Glutamatergic neuron (in vitro differentiated cells): ENCODE measurements around the gene SLC1A4. TPM values are rescaled to one million over a fixed set of nuclear protein-coding genes. Genes with fewer than 3 reads are reported as not detected.

Experiments
- DNase-seq: peaks from one replicate; pipeline ENCODE4 v3.0.0; 2022
- H3K27ac Mint-ChIP-seq: one replicate; pipeline ENCODE4 v1.8.0; 2020; ENCODE audit warnings: mild to moderate bottlenecking, mixed read lengths, inconsistent platforms; ENCODE audit not compliant: unreplicated experiment
- H3K27me3 Mint-ChIP-seq: one replicate; pipeline ENCODE4 v1.8.0; 2020; ENCODE audit warnings: mild to moderate bottlenecking, moderate library complexity, mixed read lengths, inconsistent platforms; ENCODE audit not compliant: unreplicated experiment
- H3K36me3 Mint-ChIP-seq: one replicate; pipeline ENCODE4 v1.8.0; 2020; ENCODE audit warnings: mild to moderate bottlenecking, mixed read lengths, inconsistent platforms; ENCODE audit not compliant: unreplicated experiment
- H3K4me1 Mint-ChIP-seq: one replicate; pipeline ENCODE4 v1.8.0; 2020; ENCODE audit warnings: mild to moderate bottlenecking, low read depth, mixed read lengths, inconsistent platforms; ENCODE audit not compliant: unreplicated experiment
- H3K4me3 Mint-ChIP-seq: one replicate; pipeline ENCODE4 v1.8.0; 2020; ENCODE audit warnings: mild to moderate bottlenecking, mixed read lengths, inconsistent platforms; ENCODE audit not compliant: unreplicated experiment
- H3K9me3 Mint-ChIP-seq: one replicate; pipeline ENCODE4 v1.8.0; 2020; ENCODE audit warnings: mild to moderate bottlenecking, moderate library complexity, mixed read lengths, inconsistent platforms; ENCODE audit not compliant: unreplicated experiment
- total RNA-seq: library from RNA; stranded (reverse); fragmentation: NEBNext Ultra II Directional; extraction: Animal tissue kit (Norgen Biotek cat#: 25700); gene quantifications from one replicate; pipeline ENCODE4 v1.2.1, GENCODE V29; 2021; ENCODE audit not compliant: unreplicated experiment
- TF ChIP-seq, protein P1 (sequence below): fragments of 200-600 bp; sonication (generic); IDR thresholded peaks from one replicate; pipeline ENCODE4 v1.5.0; 2021; ENCODE audit not compliant: partially characterized antibody, unreplicated experiment

SLC1A4 gene
- total RNA-seq, 1 donor from 2014 or later = 27.9 TPM

GRCh38 chr2:65039640-65040039, 50.4 kb downstream of the SLC1A4 start:
- Mint-ChIP-seq H3K9me3 (no peaks in the 10 kb centered on the region), H3K4me3 (no peak overlapping the region), H3K27ac (no peak overlapping the region), H3K27me3 (no peaks in the 10 kb centered on the region), H3K36me3 (peaks cover 7% of the 10 kb centered on the region), H3K4me1 (no peaks in the 10 kb centered on the region)
- no peak for DNase-seq
- TF ChIP-seq, protein P1, sequence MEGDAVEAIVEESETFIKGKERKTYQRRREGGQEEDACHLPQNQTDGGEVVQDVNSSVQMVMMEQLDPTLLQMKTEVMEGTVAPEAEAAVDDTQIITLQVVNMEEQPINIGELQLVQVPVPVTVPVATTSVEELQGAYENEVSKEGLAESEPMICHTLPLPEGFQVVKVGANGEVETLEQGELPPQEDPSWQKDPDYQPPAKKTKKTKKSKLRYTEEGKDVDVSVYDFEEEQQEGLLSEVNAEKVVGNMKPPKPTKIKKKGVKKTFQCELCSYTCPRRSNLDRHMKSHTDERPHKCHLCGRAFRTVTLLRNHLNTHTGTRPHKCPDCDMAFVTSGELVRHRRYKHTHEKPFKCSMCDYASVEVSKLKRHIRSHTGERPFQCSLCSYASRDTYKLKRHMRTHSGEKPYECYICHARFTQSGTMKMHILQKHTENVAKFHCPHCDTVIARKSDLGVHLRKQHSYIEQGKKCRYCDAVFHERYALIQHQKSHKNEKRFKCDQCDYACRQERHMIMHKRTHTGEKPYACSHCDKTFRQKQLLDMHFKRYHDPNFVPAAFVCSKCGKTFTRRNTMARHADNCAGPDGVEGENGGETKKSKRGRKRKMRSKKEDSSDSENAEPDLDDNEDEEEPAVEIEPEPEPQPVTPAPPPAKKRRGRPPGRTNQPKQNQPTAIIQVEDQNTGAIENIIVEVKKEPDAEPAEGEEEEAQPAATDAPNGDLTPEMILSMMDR = no peak

DNA sequence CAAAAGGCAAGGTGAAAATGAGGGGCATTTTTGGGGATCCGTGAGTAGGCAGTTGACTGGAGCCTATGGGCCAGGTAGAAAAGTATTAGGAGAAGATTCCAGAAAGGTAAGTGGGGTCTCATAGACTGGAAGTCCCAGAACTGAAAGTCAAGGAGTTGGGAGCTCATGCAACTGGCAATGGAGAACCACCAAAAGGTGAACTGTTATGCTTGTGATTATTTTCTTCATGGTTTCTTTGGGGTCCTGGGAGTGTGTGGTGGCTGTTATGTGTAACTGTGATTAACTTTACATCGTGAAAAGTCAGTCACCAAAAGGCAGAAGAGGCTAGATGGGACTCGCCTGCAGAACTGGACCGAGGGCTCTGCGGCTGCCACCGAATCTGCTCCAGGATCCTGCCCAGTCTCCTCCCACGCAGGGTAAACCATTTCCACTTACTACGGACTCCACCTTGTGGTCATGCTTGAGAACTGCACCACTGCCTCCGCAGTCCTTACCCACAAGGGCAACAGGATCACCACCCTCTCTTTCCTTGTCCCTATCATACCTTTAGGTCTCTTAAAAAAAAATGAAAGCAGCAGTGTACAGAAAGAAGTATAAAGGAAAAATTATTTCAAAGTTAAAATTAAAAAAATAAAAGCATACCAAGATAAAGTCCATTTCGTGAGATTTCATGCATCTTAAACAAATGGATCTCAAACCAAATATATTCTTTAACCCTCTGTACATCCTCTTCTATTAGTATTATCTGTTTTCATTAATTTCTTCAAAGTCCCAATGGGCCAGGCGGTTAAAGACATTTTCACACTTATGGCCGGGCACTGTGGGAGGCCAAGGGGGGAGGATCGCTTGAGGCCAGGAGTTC, 51.4 kb downstream of the SLC1A4 start:
- Mint-ChIP-seq H3K27ac (no peak overlapping the region), H3K9me3 (no peaks in the 10 kb centered on the region), H3K27me3 (no peaks in the 10 kb centered on the region), H3K36me3 (peaks cover 13% of the 10 kb centered on the region), H3K4me1 (no peaks in the 10 kb centered on the region), H3K4me3 (no peak overlapping the region)
- DNase-seq = peak; percentile 85
- TF ChIP-seq, protein P1 = peak; percentile 91

DNA sequence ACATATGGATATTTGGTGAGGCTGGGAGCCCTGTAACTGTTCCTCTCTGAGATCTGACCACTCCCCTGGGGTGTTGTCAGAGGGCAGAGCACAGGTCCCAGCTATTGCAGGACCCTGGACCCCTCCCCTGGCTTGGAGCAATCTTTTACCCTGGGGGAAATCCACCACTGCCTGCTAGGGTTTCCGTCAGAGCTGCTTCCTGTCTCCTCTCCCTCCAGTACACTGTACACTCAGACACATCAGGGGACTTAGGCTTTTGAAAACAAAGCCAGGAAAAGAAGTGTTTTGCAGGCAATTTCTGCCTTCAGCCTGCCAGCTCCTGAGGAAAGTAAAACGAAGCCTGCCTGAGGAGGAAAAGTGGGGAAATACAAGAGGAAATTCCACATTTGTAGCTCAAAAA, 53.8 kb downstream of the SLC1A4 start:
- H3K27me3 Mint-ChIP-seq = no peaks in the 10 kb centered on the region
- H3K27ac Mint-ChIP-seq = no peak overlapping the region
- no peak overlapping the region for H3K4me3 Mint-ChIP-seq
- H3K36me3 Mint-ChIP-seq = peaks cover 13% of the 10 kb centered on the region
- DNase-seq = no peak
- no peaks in the 10 kb centered on the region for H3K9me3 Mint-ChIP-seq
- TF ChIP-seq, protein P1 = no peak
- H3K4me1 Mint-ChIP-seq = no peaks in the 10 kb centered on the region

DNA sequence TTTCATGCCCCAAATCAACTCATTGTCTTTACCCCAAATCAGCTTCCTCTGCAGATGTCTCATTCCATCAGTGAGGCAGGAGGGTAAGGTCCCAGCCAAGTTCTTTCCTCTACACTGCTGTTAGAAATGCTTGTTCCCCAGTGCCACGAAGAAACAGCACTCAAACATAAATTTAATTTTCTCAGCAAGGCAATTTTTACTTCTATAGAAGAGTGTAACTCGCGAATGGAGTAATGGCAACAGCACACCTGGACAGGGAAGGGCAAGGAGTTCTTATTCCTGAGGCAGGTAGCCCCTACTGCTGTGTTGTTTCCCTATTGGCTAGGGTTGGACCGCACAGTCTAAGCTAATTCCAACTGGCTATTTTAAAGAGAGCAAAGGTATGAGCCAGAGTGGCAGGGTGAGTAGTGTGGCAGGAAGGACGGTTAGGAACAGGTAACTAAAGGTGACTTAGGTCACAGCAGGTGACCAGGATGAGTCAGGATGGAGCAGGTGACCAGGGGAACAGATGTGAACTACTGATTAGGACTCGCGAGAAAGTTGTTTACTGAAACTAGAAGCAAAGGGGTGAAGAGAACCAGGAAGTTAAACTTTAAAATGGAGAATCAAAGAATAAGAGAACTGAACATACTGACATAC, 55.0 kb downstream of the SLC1A4 start:
- TF ChIP-seq, protein P1 = no peak
- peaks cover 13% of the 10 kb centered on the region for H3K36me3 Mint-ChIP-seq
- H3K27ac Mint-ChIP-seq = no peak overlapping the region
- no peak for DNase-seq
- H3K4me3 Mint-ChIP-seq = no peak overlapping the region
- H3K27me3 Mint-ChIP-seq = no peaks in the 10 kb centered on the region
- no peaks in the 10 kb centered on the region for H3K4me1 Mint-ChIP-seq
- no peaks in the 10 kb centered on the region for H3K9me3 Mint-ChIP-seq

GRCh38 chr2:65045651-65046050, 56.5 kb downstream of the SLC1A4 start:
- Mint-ChIP-seq H3K27ac (no peak overlapping the region), H3K36me3 (peaks cover 13% of the 10 kb centered on the region), H3K4me3 (no peak overlapping the region), H3K9me3 (no peaks in the 10 kb centered on the region), H3K4me1 (no peaks in the 10 kb centered on the region), H3K27me3 (no peaks in the 10 kb centered on the region)
- TF ChIP-seq, protein P1 = no peak
- DNase-seq = no peak
